ENCODE data around the gene PARD3B. TPM values are rescaled to one million over a fixed set of nuclear protein-coding genes. Genes with fewer than 3 reads are reported as not detected.

PARD3B gene
- total and polyA plus RNA-seq, 2 of the 8 experiments (the other 6 are each of a cell fraction or from before 2014, with no cell fraction given), result 1.2 to 5.7 TPM

GRCh38 chr2:205428811-205429210 is 883.5 kb downstream of the PARD3B start:
- DNase-seq (ENCODE audit: low read depth in 1 of 2, low spot score in 2 of 2), result no peak
- Histone ChIP-seq H3K4ac (replicated peaks; ENCODE audit: insufficient read length, low read depth, low read length) (no peak overlapping the region), H3K23ac (ENCODE audit: insufficient read length) (no peak overlapping the region), H3K23me2 (ENCODE audit: low read depth, low read length) (no peaks in the 10 kb centered on the region), H3K56ac (replicated peaks; ENCODE audit: insufficient read length, low read depth, low read length) (no peak overlapping the region), H3K27ac (ENCODE audit: low read depth, low read length) (no peak overlapping the region), H2AFZ (ENCODE audit: low read length) (no peak overlapping the region), H4K91ac (replicated peaks; ENCODE audit: insufficient read length, low read length) (no peak overlapping the region), H3K4me2 (ENCODE audit: insufficient read depth in 1 of 2, low read depth in 2 of 2, low read length in 2 of 2) (no peak overlapping the region), H2BK12ac (ENCODE audit: low read depth, low read length) (no peak overlapping the region), H3K79me2 (ENCODE audit: control insufficient read depth in 1 of 2, insufficient read depth in 2 of 2, low read length in 2 of 2) (no peaks in the 10 kb centered on the region), H3K18ac (ENCODE audit: extremely low read depth, low read length) (no peak overlapping the region), H2AK5ac (ENCODE audit: low read depth, low read length) (no peak overlapping the region), H3K9ac (replicated peaks in 1 of 4; ENCODE audit: extremely low read depth in 1 of 4, low read depth in 3 of 4, low read length in 3 of 4) (no peak overlapping the region), H3K4me3 (ENCODE audit: extremely low read depth in 1 of 4, insufficient read depth in 2 of 4, low read depth in 3 of 4, low read length in 4 of 4) (no peak overlapping the region), H4K8ac (ENCODE audit: extremely low read depth, insufficient read depth, low read length) (no peak overlapping the region), H3K14ac (ENCODE audit: insufficient read length) (no peak overlapping the region), H3K79me1 (ENCODE audit: low read depth, low read length) (no peaks in the 10 kb centered on the region), H3K4me1 (replicated peaks in 1 of 4; ENCODE audit: control insufficient read depth in 3 of 4, insufficient read depth in 4 of 4, low read length in 3 of 4) (peaks cover 0 to 2% (median 0%) of the 10 kb centered on the region in 4 experiments; a peak in 1 of 7 replicates), H2BK15ac (ENCODE audit: low read length) (no peak overlapping the region), H2BK5ac (ENCODE audit: low read depth, low read length) (no peak overlapping the region), H3K27me3 (replicated peaks in 1 of 4; ENCODE audit: control insufficient read depth in 3 of 4, extremely low read depth in 1 of 4, insufficient read depth in 3 of 4, low read length in 3 of 4) (no peaks in the 10 kb centered on the region), H2BK20ac (ENCODE audit: low read length) (no peak overlapping the region), H2BK120ac (replicated peaks; ENCODE audit: low read depth, low read length) (no peak overlapping the region), H4K20me1 (replicated peaks in 1 of 2; ENCODE audit: control insufficient read depth in 1 of 2, insufficient read depth in 2 of 2, low read length in 2 of 2) (no peaks in the 10 kb centered on the region), H4K5ac (ENCODE audit: insufficient read length, low read depth, low read length) (no peak overlapping the region), H3K9me3 (ENCODE audit: insufficient read depth in 2 of 2, low read depth in 1 of 2, low read length in 1 of 2) (0 out of 4 replicates have a peak, but pooled peaks cover 0 to 3% of the 10 kb centered on the region in 2 experiments), H3K36me3 (ENCODE audit: control insufficient read depth in 2 of 4, insufficient read depth in 4 of 4, low read length in 3 of 4) (no peaks in the 10 kb centered on the region)
- CTCF ChIA-PET (ENCODE audit: partially characterized antibody), result no interaction called here
- 95% methylated on average over 2 of the region's 2 CpGs; no CpG with 5 or more reads in 1 of the 2 experiments for WGBS, 2 experiments (ENCODE audit: extremely low coverage in 1 of 2, insufficient coverage in 1 of 2, insufficient read length in 1 of 2, insufficient replicate concordance in 2 of 2, low coverage in 1 of 2, low lambda C conversion rate in 2 of 2, missing lambda C conversion rate in 1 of 2)
- TF ChIP-seq NANOG (IDR thresholded peaks at IDR 0.05; ENCODE audit: insufficient read depth, low read depth, low read length, poor library complexity, severe bottlenecking) (no peak), JUND (IDR thresholded peaks at IDR 0.05; ENCODE audit: low read length) (no peak), BRCA1 (IDR thresholded peaks at IDR 0.05; ENCODE audit: low read depth, low read length) (no peak), RBBP5 (IDR thresholded peaks at IDR 0.05; ENCODE audit: borderline replicate concordance, low read depth, low read length) (no peak), SAP30 (IDR thresholded peaks at IDR 0.05; ENCODE audit: insufficient read depth, insufficient replicate concordance, low read length) (no peak), ASH2L (IDR thresholded peaks at IDR 0.05; ENCODE audit: low read length) (no peak)
- FAIRE-seq, result no peak
- POLR2A ChIA-PET (ENCODE audit: partially characterized antibody), result no interaction called here

Data from H1 (cell line).